GM18873 (cell line): ENCODE results near the gene NCOA6.

ENCODE experiments used
- ATAC-seq: cut with Tn5 transposase; IDR thresholded peaks from one replicate; pipeline ENCODE4 v1.9.1; 2021; ENCODE audit warnings: mild to moderate bottlenecking, moderate library complexity, moderate number of reproducible peaks; ENCODE audit not compliant: unreplicated experiment, low FRiP score

The NCOA6 gene

GRCh38 chr20:34706912-34707784 lies 118.3 kb downstream of the NCOA6 start:
- ATAC-seq: no peak

GRCh38 chr20:34706302-34706875 lies 119.1 kb downstream of the NCOA6 start:
- ATAC-seq: no peak

GRCh38 chr20:34705397-34706301 lies 119.8 kb downstream of the NCOA6 start:
- no peak for ATAC-seq

- no peak for ATAC-seq
These were observed 120.4 kb downstream of the NCOA6 start for GRCh38 chr20:34705008-34705396.

GRCh38 chr20:34704177-34705007 lies 121.1 kb downstream of the NCOA6 start, which contains the start of gene TP53INP2:
Gene TP53INP2 (plus strand): TSS chr20:34704344. CDS start chr20:34708740, 4,396 bp downstream.
- no peak for ATAC-seq

GRCh38 chr20:34703424-34704176 lies 121.9 kb downstream of the NCOA6 start:
- ATAC-seq: no peak

- no peak for ATAC-seq
These were observed 122.4 kb downstream of the NCOA6 start for GRCh38 chr20:34703061-34703423.

GRCh38 chr20:34701405-34702085 lies 123.9 kb downstream of the NCOA6 start:
- no peak for ATAC-seq

- no peak for ATAC-seq
These were observed 132.0 kb downstream of the NCOA6 start for GRCh38 chr20:34693414-34693813.

GRCh38 chr20:34691838-34692237 lies 133.6 kb downstream of the NCOA6 start:
- no peak for ATAC-seq

- ATAC-seq: no peak
These were observed 136.0 kb downstream of the NCOA6 start for GRCh38 chr20:34689486-34689885.

GRCh38 chr20:34683667-34684066 lies 141.8 kb downstream of the NCOA6 start:
- ATAC-seq: no peak

- ATAC-seq: no peak
These were observed 144.8 kb downstream of the NCOA6 start for GRCh38 chr20:34680586-34681175.

- ATAC-seq: peak; percentile 89
These were observed 148.6 kb downstream of the NCOA6 start, which contains the start of gene PIGU for GRCh38 chr20:34676642-34677373. Gene PIGU (minus strand): TSS chr20:34677092. CDS start chr20:34677085, 7 bp downstream.

GRCh38 chr20:34675993-34676641 lies 149.3 kb downstream of the NCOA6 start:
- ATAC-seq: no peak

- ATAC-seq: no peak
These were observed 149.9 kb downstream of the NCOA6 start for GRCh38 chr20:34675561-34675960.

- no peak for ATAC-seq
These were observed 152.0 kb downstream of the NCOA6 start for GRCh38 chr20:34673412-34673811.
